Endothelial cell of umbilical vein (primary cell): ENCODE measurements around the gene PRKCB. TPM values are rescaled to one million over a fixed set of nuclear protein-coding genes. Genes with fewer than 3 reads are reported as not detected.
A peak's percentile ranks its signal among the peaks of the same experiment; 100 is the strongest.

Experiments
- BruUV-seq: library from RNA; stranded (reverse); fragments of 400-500 nt; replicated peaks from 2 replicates; lab custom pipeline; 2021; lab: Mats Ljungman, UMichigan
- CTCF ChIA-PET: fragments of 300-600, 350-600 bp; sonication (Branson Sonifier 250); formaldehyde crosslinking; loops from one replicate; lab custom pipeline; 2021; ENCODE audit warnings: antibody characterized with exemption, inconsistent platforms; lab: Charles Lee
- POLR2A ChIA-PET: fragments of 300-600, 350-600 bp; sonication (Branson Sonifier 250); formaldehyde crosslinking; loops from one replicate; lab custom pipeline; 2021; ENCODE audit warnings: antibody characterized with exemption, inconsistent platforms; lab: Charles Lee
- DNase-seq: peaks from one replicate; pipeline ENCODE4 v3.0.0-alpha.2; 2011; ENCODE audit warnings: low read depth, low spot score
- FAIRE-seq: peaks from 2 replicates; lab custom pipeline; 2011; peaks lifted over from hg19 to GRCh38; lab: Jason Lieb, UNC
- H2AFZ ChIP-seq: 2 replicates; pipeline ENCODE4 v1.6.0; 2012; ENCODE audit warnings: low read depth, low read length, control low read depth, inconsistent platforms
- H3K27ac ChIP-seq: 2 replicates; pipeline ENCODE4 v1.5.1; 2011; ENCODE audit warnings: low read depth, mild to moderate bottlenecking, control low read depth, low read length, moderate library complexity; ENCODE audit not compliant: insufficient read depth
- H3K27me3 ChIP-seq, 2 experiments: 2 replicates each; pipeline versions ENCODE4 v1.6.0 to v1.6.1; 2011; ENCODE audit warnings: low read length in 2 of 2, mixed read lengths in 1 of 2; ENCODE audit not compliant: control insufficient read depth in 2 of 2, insufficient read depth in 2 of 2
- H3K36me3 ChIP-seq, 2 experiments: 2 replicates in 1 of 2; 3 replicates in 1 of 2; pipeline ENCODE4 v1.5.1; 2011; ENCODE audit warnings: low read length in 2 of 2, mild to moderate bottlenecking in 1 of 2, moderate library complexity in 1 of 2; ENCODE audit not compliant: control insufficient read depth in 2 of 2, insufficient read depth in 2 of 2; ENCODE audit errors: extremely low read depth in 1 of 2
- H3K4me1 ChIP-seq: 3 replicates; pipeline ENCODE4 v1.5.1; 2011; ENCODE audit warnings: mild to moderate bottlenecking, low read length; ENCODE audit not compliant: control insufficient read depth, insufficient read depth; ENCODE audit errors: extremely low read depth
- H3K4me2 ChIP-seq: 2 replicates; pipeline ENCODE4 v1.6.1; 2011; ENCODE audit warnings: low read length, control low read depth, mixed read lengths; ENCODE audit not compliant: insufficient read depth
- H3K4me3 ChIP-seq, 3 experiments: fragments of 200-600 bp in 1 of 3; sonication (generic), shearing (Covaris generic) in 1 of 3; replicated peaks in 1 of 3; 2 replicates each; pipeline ENCODE4 v1.5.1; 2011 to 2016; ENCODE audit warnings: control low read depth in 3 of 3, low read length in 3 of 3, mild to moderate bottlenecking in 2 of 3, inconsistent platforms in 1 of 3, low read depth in 1 of 3, moderate library complexity in 1 of 3; ENCODE audit not compliant: insufficient read depth in 1 of 3
- H3K79me2 ChIP-seq: 2 replicates; pipeline ENCODE4 v1.6.0; 2012; ENCODE audit warnings: low read length, inconsistent platforms; ENCODE audit not compliant: control insufficient read depth, insufficient read depth
- H3K9ac ChIP-seq: replicated peaks from 2 replicates; pipeline ENCODE3; 2011; ENCODE audit warnings: low read length, control low read depth; ENCODE audit not compliant: insufficient read depth; ENCODE audit errors: extremely low read depth
- H3K9me1 ChIP-seq: replicated peaks from 3 replicates; pipeline ENCODE4 v1.6.0; 2011; ENCODE audit warnings: mild to moderate bottlenecking, low read length; ENCODE audit not compliant: control insufficient read depth, insufficient read depth; ENCODE audit errors: extremely low read depth
- H3K9me3 ChIP-seq: replicated peaks from 2 replicates; pipeline ENCODE4 v1.5.1; 2012; ENCODE audit warnings: low read length, inconsistent platforms; ENCODE audit not compliant: control insufficient read depth, insufficient read depth
- H4K20me1 ChIP-seq: replicated peaks from 2 replicates; pipeline ENCODE3; 2011; ENCODE audit warnings: mild to moderate bottlenecking, low read length; ENCODE audit not compliant: control insufficient read depth, insufficient read depth; ENCODE audit errors: extremely low read depth
- CTCF ChIP-seq, 2 donors: IDR thresholded peaks; 1 replicate in 1 of 2; 2 replicates in 1 of 2; pipeline ENCODE4 v1.5.1; 2011; ENCODE audit warnings: low read length in 2 of 2, mild to moderate bottlenecking in 2 of 2, moderate library complexity in 2 of 2, control low read depth in 1 of 2, inconsistent platforms in 1 of 2, low read depth in 1 of 2; ENCODE audit not compliant: insufficient read depth in 1 of 2; ENCODE audit errors: extremely low read depth in 1 of 2
- FOS ChIP-seq: IDR thresholded peaks from 2 replicates; pipeline ENCODE4 v1.6.1; 2011; ENCODE audit warnings: mild to moderate bottlenecking, low read length, moderate library complexity, borderline replicate concordance; ENCODE audit not compliant: insufficient read depth
- GATA2 ChIP-seq: IDR thresholded peaks from 2 replicates; pipeline ENCODE4 v1.7.0; 2011; ENCODE audit warnings: low read depth, mild to moderate bottlenecking, moderate library complexity, mixed read lengths, low read length; ENCODE audit not compliant: insufficient read length, insufficient read depth
- JUN ChIP-seq: IDR thresholded peaks from 2 replicates; pipeline ENCODE4 v1.6.1; 2011; ENCODE audit warnings: borderline replicate concordance, low read depth; ENCODE audit not compliant: insufficient read length, insufficient read depth
- MAX ChIP-seq: IDR thresholded peaks from 2 replicates; pipeline ENCODE4 v1.6.1; 2011; ENCODE audit not compliant: insufficient read depth, insufficient read length
- POLR2A ChIP-seq: IDR thresholded peaks from 2 replicates; pipeline ENCODE4 v1.6.1; 2012; ENCODE audit warnings: low read depth, mild to moderate bottlenecking, control low read depth, low read length
- POLR2AphosphoS5 ChIP-seq: IDR thresholded peaks from 2 replicates; pipeline ENCODE4 v1.6.1; 2012; ENCODE audit warnings: low read depth, mild to moderate bottlenecking, control low read depth, low read length, moderate library complexity; ENCODE audit not compliant: insufficient read depth
- dilution Hi-C: fragments of 300-500 bp; cut with MboI; formaldehyde crosslinking; loops from one replicate; pipeline ENCODE4 v1.15.0; 2019; ENCODE audit warnings: low sequenced_read_pairs; ENCODE audit not compliant: extremely low pct_ligation_motif_present
- intact Hi-C: fragments of 100-400 bp; cut with micrococcal nuclease; formaldehyde crosslinking; loops from one replicate; pipeline ENCODE4 v1.10.0; 2022
- polyA plus RNA-seq, 4 experiments: library from polyadenylated mRNA; depleted of rRNA in 3 of 4; stranded (reverse) in 3 of 4; unstranded in 1 of 4; fragments of >200 nt; gene quantifications; 2 replicates each; pipeline versions ENCODE4 v1.2.1 to v1.2.3, GENCODE V29; 2011 to 2012; ENCODE audit warnings: missing spikeins in 1 of 4
- total RNA-seq: library from RNA; stranded (reverse); gene quantifications from 2 replicates; pipeline ENCODE4 v1.2.3, GENCODE V29; 2021

PRKCB gene
- total and polyA plus RNA-seq, 2 donors (not counting 3 experiments of a cell fraction or from before 2014, with no cell fraction given), result 0.01 TPM; not detected in 1

- FAIRE-seq (peak; percentile 81), DNase-seq (peak; percentile 57)
- Histone ChIP-seq H3K79me2 (no peaks in the 10 kb centered on the region), H3K4me3 (no peak overlapping the region), H3K9me3 (no peaks in the 10 kb centered on the region), H3K27me3 (no peaks in the 10 kb centered on the region), H3K9me1 (no peaks in the 10 kb centered on the region), H3K27ac (no peak overlapping the region), H3K9ac (no peak overlapping the region), H3K36me3 (no peaks in the 10 kb centered on the region), H4K20me1 (no peaks in the 10 kb centered on the region), H3K4me1 (no peaks in the 10 kb centered on the region), H3K4me2 (no peak overlapping the region), H2AFZ (no peak overlapping the region)
- intact Hi-C loops (loop anchor here (1.0 kb wide), 3 partner anchors 209 to 703 kb away; no protein-coding TSS in a partner anchor), dilution Hi-C loops (no loop called here)
- POLR2A ChIA-PET, result no interaction called here
- no peak for TF ChIP-seq MAX
- TF ChIP-seq JUN, result no peak
- no peak for TF ChIP-seq GATA2
- peak; percentile 59 to 84 for TF ChIP-seq CTCF (IDR thresholded peaks at IDR 0.05; ENCODE audit: extremely low read depth in 1 of 2, insufficient read depth in 1 of 2, low read depth in 1 of 2, low read length in 2 of 2)
- TF ChIP-seq POLR2AphosphoS5, result no peak
- TF ChIP-seq POLR2A, result no peak
- no peak for TF ChIP-seq FOS
- CTCF ChIA-PET, result interaction anchor here (0.9 to 13.3 kb wide), 11 partner anchors 27 to 703 kb away, joined by 3 to 133 read pairs (median 4); no protein-coding TSS in a partner anchor
- BruUV-seq, result no TSS peak
These were observed 34.4 kb upstream of the PRKCB start for GRCh38 chr16:23801378-23801777.
